Right ventricle myocardium inferior (tissue), 1 donor: ENCODE measurements around the gene LOC101059915. TPM values are rescaled to one million over a fixed set of nuclear protein-coding genes. Genes with fewer than 3 reads are reported as not detected.
A peak's percentile ranks its signal among the peaks of the same experiment; 100 is the strongest.
"Not testable (repeated sequence)": the region's sequence is repeated elsewhere in the genome, so short reads cannot be mapped to it uniquely, and the experiment has no call there.

Experiments
- ATAC-seq: fragments of 200-7000 bp; cut with Tn5 transposase; one replicate; pipeline ENCODE4 v1.9.1; 2020; ENCODE audit warnings: mild to moderate bottlenecking, moderate library complexity
- DNase-seq: peaks from one replicate; pipeline ENCODE4 v3.0.0; 2021; ENCODE audit errors: missing footprints
- intact Hi-C: fragments of 100-400 bp; cut with DNase I; formaldehyde crosslinking; loops from one replicate; pipeline ENCODE4 v1.11.0; 2022
- total RNA-seq: library from RNA; stranded (reverse); fragmentation: NEBNext Ultra II Directional; extraction: Animal tissue kit (Norgen Biotek cat#: 25700); gene quantifications from one replicate; pipeline ENCODE4 v1.2.1, GENCODE V29; 2021
- donor health status: DM: no; HTN: yes; CAD: no; lungs with severe emphysema.

The LOC101059915 gene

GRCh38 chrX:71714064-71714463 is 46.7 kb downstream of the LOC101059915 start:
- ATAC-seq, DNase-seq, intact Hi-C loops: not testable (repeated sequence)

- ATAC-seq, intact Hi-C loops, DNase-seq: not testable (repeated sequence)
Measured at GRCh38 chrX:71715551-71715950, 48.2 kb downstream of the LOC101059915 start.

- DNase-seq, intact Hi-C loops, ATAC-seq: not testable (repeated sequence)
Measured at GRCh38 chrX:71716323-71716722, 49.0 kb downstream of the LOC101059915 start.

- ATAC-seq, DNase-seq, intact Hi-C loops: not testable (repeated sequence)
Measured at GRCh38 chrX:71718185-71718584, 50.8 kb downstream of the LOC101059915 start, which contains the start of gene CXorf49. CXorf49 (minus strand) TSS chrX:71718285; CDS start chrX:71718151, 134 bp downstream.

- intact Hi-C loops, ATAC-seq: not testable (repeated sequence)
- DNase-seq, result peak; percentile 0
Measured at GRCh38 chrX:71719195-71719594, 51.8 kb downstream of the LOC101059915 start.

- ATAC-seq, intact Hi-C loops, DNase-seq: not testable (repeated sequence)
Measured at GRCh38 chrX:71720289-71720886, 53.0 kb downstream of the LOC101059915 start.

Other genes with a start within 250 kb of the LOC101059915 start
- 78.6 TPM for gene OGT, start 134.4 kb upstream of the LOC101059915 start, total RNA-seq
- gene GCNA, start 89.1 kb upstream of the LOC101059915 start, total RNA-seq, result 1.7 TPM
- 0.32 TPM for gene CXCR3, start 49.0 kb upstream of the LOC101059915 start, total RNA-seq
- gene CXorf49, start 50.7 kb downstream of the LOC101059915 start, total RNA-seq, result not detected
- not detected for gene CXorf49B, start 95.8 kb downstream of the LOC101059915 start, total RNA-seq
- 5.7 TPM for gene NHSL2, start 243.3 kb downstream of the LOC101059915 start, total RNA-seq